Measurements from ENCODE around the gene WNT6.

- TF ChIP-seq CTCF (IDR thresholded peaks at IDR 0.05; ENCODE audit: control extremely low read depth in 1 of 3, insufficient read depth in 1 of 3, low read depth in 1 of 3, low read length in 3 of 3) (no peak), EZH2 (IDR thresholded peaks at IDR 0.05; ENCODE audit: low read depth, low read length, severe bottlenecking) (no peak), TBP (IDR thresholded peaks at IDR 0.05; ENCODE audit: low read depth, low read length) (no peak), SIN3A (conservative IDR thresholded peaks at IDR 0.05 in 1 of 2, IDR thresholded peaks at IDR 0.05 in 1 of 2; ENCODE audit: low read depth in 1 of 2, low read length in 2 of 2) (no peak), POLR2AphosphoS5 (IDR thresholded peaks at IDR 0.05; ENCODE audit: low read depth, low read length) (no peak), EGR1 (IDR thresholded peaks at IDR 0.05; ENCODE audit: borderline replicate concordance, low read depth, low read length) (no peak), SAP30 (IDR thresholded peaks at IDR 0.05; ENCODE audit: insufficient read depth, insufficient replicate concordance, low read length) (no peak)
- TF ChIP-seq, protein P1, sequence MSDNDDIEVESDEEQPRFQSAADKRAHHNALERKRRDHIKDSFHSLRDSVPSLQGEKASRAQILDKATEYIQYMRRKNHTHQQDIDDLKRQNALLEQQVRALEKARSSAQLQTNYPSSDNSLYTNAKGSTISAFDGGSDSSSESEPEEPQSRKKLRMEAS (IDR thresholded peaks at IDR 0.05): no peak
These were observed 29.6 kb upstream of the WNT6 start for GRCh38 chr2:218829868-218830451.
